ENCODE data around the gene ZFP36. TPM values are rescaled to one million over a fixed set of nuclear protein-coding genes. Genes with fewer than 3 reads are reported as not detected.
"Not testable (repeated sequence)": the region's sequence is repeated elsewhere in the genome, so short reads cannot be mapped to it uniquely, and the experiment has no call there.

Gene ZFP36
- total RNA-seq, 2 donors from 2014 or later: 96.5 to 170 TPM

DNA sequence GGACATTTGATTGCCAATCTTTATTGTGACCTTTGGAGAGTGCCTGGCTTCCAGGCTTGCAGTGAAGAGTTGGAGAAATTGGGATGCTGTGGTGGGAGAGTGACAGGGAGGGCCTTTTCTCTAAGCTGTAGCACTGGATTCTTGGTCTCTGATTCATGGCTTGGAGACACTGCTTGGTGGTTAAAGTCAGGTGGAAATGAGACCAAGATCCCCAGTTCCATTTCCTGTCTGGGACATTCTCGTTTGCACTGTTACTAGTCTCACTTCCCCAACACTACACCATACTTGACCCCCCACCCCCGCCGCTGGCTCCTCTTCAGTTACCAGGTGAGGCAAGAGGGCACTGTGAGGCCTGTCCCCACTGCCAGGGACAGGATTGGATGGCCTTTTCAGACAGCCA is 41.6 kb downstream of the ZFP36 start:
- no peaks in the 10 kb centered on the region for H3K36me3 ChIP-seq
- H3K4me1 ChIP-seq (replicated peaks): peaks cover 11% of the 10 kb centered on the region
- H3K27me3 ChIP-seq (replicated peaks; ENCODE audit: insufficient read depth): no peaks in the 10 kb centered on the region
- intact Hi-C loops (cut with DNase I): no loop called here
- WGBS: 76% methylated on average over 3 of the region's 3 CpGs
- DNase-seq (ENCODE audit: low spot score): no peak
- no peak overlapping the region for H3K4me3 ChIP-seq
- no peak overlapping the region for H3K27ac ChIP-seq
- TF ChIP-seq POLR2AphosphoS5 (IDR thresholded peaks at IDR 0.05): no peak
- TF ChIP-seq, protein P1, sequence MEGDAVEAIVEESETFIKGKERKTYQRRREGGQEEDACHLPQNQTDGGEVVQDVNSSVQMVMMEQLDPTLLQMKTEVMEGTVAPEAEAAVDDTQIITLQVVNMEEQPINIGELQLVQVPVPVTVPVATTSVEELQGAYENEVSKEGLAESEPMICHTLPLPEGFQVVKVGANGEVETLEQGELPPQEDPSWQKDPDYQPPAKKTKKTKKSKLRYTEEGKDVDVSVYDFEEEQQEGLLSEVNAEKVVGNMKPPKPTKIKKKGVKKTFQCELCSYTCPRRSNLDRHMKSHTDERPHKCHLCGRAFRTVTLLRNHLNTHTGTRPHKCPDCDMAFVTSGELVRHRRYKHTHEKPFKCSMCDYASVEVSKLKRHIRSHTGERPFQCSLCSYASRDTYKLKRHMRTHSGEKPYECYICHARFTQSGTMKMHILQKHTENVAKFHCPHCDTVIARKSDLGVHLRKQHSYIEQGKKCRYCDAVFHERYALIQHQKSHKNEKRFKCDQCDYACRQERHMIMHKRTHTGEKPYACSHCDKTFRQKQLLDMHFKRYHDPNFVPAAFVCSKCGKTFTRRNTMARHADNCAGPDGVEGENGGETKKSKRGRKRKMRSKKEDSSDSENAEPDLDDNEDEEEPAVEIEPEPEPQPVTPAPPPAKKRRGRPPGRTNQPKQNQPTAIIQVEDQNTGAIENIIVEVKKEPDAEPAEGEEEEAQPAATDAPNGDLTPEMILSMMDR (IDR thresholded peaks at IDR 0.05): no peak
- TF ChIP-seq POLR2A (IDR thresholded peaks at IDR 0.05): no peak
- H3K9me3 ChIP-seq: no peaks in the 10 kb centered on the region

- Histone ChIP-seq H3K4me1 (replicated peaks) (peaks cover 11% of the 10 kb centered on the region), H3K27ac (no peak overlapping the region), H3K9me3 (no peaks in the 10 kb centered on the region), H3K36me3 (no peaks in the 10 kb centered on the region), H3K27me3 (replicated peaks; ENCODE audit: insufficient read depth) (no peaks in the 10 kb centered on the region), H3K4me3 (no peak overlapping the region)
- WGBS: 72% methylated on average over 8 of the region's 8 CpGs
- no peak for DNase-seq (ENCODE audit: low spot score)
- TF ChIP-seq POLR2A (IDR thresholded peaks at IDR 0.05) (no peak), POLR2AphosphoS5 (IDR thresholded peaks at IDR 0.05) (no peak)
- TF ChIP-seq, protein P1 (IDR thresholded peaks at IDR 0.05): no peak
- intact Hi-C loops (cut with DNase I): no loop called here
These were observed 42.6 kb downstream of the ZFP36 start for GRCh38 chr19:39449116-39449797.

DNA sequence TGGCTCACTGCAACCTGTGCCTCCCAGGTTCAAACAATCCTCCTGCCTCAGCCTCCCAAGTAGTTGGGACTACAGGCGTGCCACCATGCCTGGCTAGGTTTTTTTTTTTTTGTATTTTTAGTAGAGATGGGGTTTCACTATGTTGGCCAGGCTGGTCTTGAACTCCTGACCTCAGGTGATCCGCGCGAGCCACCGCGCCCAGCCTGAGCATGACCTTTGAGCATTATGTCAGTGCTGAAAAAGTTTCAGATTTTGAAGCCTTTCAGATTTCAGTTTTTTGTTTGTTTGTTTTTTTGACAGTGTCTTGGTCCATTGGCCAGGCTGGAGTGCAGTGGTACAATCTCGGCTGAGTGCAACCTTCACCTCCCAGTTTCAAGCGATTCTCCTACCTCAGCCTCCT is 44.6 kb downstream of the ZFP36 start:
- H3K36me3 ChIP-seq; H3K27me3 ChIP-seq (replicated peaks; ENCODE audit: insufficient read depth); DNase-seq (ENCODE audit: low spot score); intact Hi-C loops (cut with DNase I); H3K4me3 ChIP-seq; H3K9me3 ChIP-seq; H3K27ac ChIP-seq: not testable (repeated sequence)
- peaks cover 11% of the 10 kb centered on the region for H3K4me1 ChIP-seq (replicated peaks)
- 96% methylated on average over 8 of the region's 8 CpGs for WGBS

Small RNAs within 50 kb of the gene (microRNA-seq; reads per million reads assigned to microRNA genes)
- gene MIR4530: 0.34 reads per million

Small RNAs within 50 kb of the gene (small RNA-seq; reads per million reads assigned to genes)
- gene MIR4530 (0 reads per million in 2 donors), gene RN7SL566P (0 reads per million in 2 donors)

Other genes starting within 250 kb of the ZFP36 start
- gene NCCRP1, start 209.9 kb upstream of the ZFP36 start, total RNA-seq: 1 to 10 TPM; 1.4 to 2.7 TPM
- gene SYCN, start 202.6 kb upstream of the ZFP36 start, total RNA-seq: 100 to 1,000 TPM in 1 of 2 donors, not detected in 1; 165 TPM
- not detected for gene IFNL3, start 161.8 kb upstream of the ZFP36 start, total RNA-seq
- not detected for gene IFNL4, start 158.0 kb upstream of the ZFP36 start, total RNA-seq
- not detected for gene IFNL2, start 138.5 kb upstream of the ZFP36 start, total RNA-seq
- gene IFNL1, start 110.4 kb upstream of the ZFP36 start, total RNA-seq: not detected
- gene LRFN1, start 86.0 kb upstream of the ZFP36 start, total RNA-seq: 1 to 10 TPM; 4.2 to 5.6 TPM
- gene GMFG, start 70.8 kb upstream of the ZFP36 start, total RNA-seq: 10 to 100 TPM in 1 of 2 donors, 1 to 10 TPM in 1; 1.5 to 10.2 TPM
- gene SAMD4B, start 64.4 kb upstream of the ZFP36 start, total RNA-seq: 100 to 1,000 TPM; 133 to 227 TPM
- 10 to 100 TPM; 47.5 to 63.6 TPM for gene PAF1, start 15.7 kb upstream of the ZFP36 start, total RNA-seq
- 10 to 100 TPM; 50.2 to 56.4 TPM for gene MED29, start 15.5 kb upstream of the ZFP36 start, total RNA-seq
- gene PLEKHG2, start 5.8 kb downstream of the ZFP36 start, total RNA-seq: 10 to 100 TPM; 14.4 to 21.1 TPM
- gene RPS16, start 29.1 kb downstream of the ZFP36 start, total RNA-seq: 1,000 to 10,000 TPM; 1,162 to 1,716 TPM
- gene SUPT5H, start 38.7 kb downstream of the ZFP36 start, total RNA-seq: 100 to 1,000 TPM in 1 of 2 donors, 10 to 100 TPM in 1; 79.8 to 246 TPM
- 10 to 100 TPM; 54.1 to 75.5 TPM for gene TIMM50, start 74.0 kb downstream of the ZFP36 start, total RNA-seq
- gene DLL3, start 92.1 kb downstream of the ZFP36 start, total RNA-seq: 1 to 10 TPM in 1 of 2 donors, not detected in 1; 6.3 TPM
- gene SELENOV, start 108.3 kb downstream of the ZFP36 start, total RNA-seq: not detected
- gene EID2B, start 126.0 kb downstream of the ZFP36 start, total RNA-seq: 1 to 10 TPM; 2.6 to 4.5 TPM
- 10 to 100 TPM; 21.1 to 25.3 TPM for gene EID2, start 133.3 kb downstream of the ZFP36 start, total RNA-seq
- not detected for gene LGALS13, start 195.7 kb downstream of the ZFP36 start, total RNA-seq
- gene LGALS16, start 249.1 kb downstream of the ZFP36 start, total RNA-seq: not detected

All from prostate gland (tissue), 2 donors.